Esophagus muscularis mucosa (tissue), 4 donors: ENCODE data around the gene LTK. TPM values are rescaled to one million over a fixed set of nuclear protein-coding genes. Genes with fewer than 3 reads are reported as not detected.

ENCODE experiments used
- DNase-seq: peaks from one replicate; pipeline ENCODE4 v3.0.0-alpha.2; 2017; ENCODE audit errors: extremely low spot score
- H3K27ac ChIP-seq, 4 donors: fragments of 200-600 bp; sonication (generic); replicated peaks in 1 of 4; 1 replicate in 3 of 4; 2 replicates in 1 of 4; pipeline ENCODE4 v1.5.1; 2016 to 2019; ENCODE audit warnings: mild to moderate bottlenecking in 1 of 4
- H3K27me3 ChIP-seq, 4 donors: fragments of 200-600 bp; sonication (generic); one replicate each; pipeline versions ENCODE4 v1.5.1 to v1.6.0; 2016 to 2019
- H3K36me3 ChIP-seq, 4 donors: fragments of 200-600 bp; sonication (generic); one replicate each; pipeline ENCODE4 v1.5.1; 2016 to 2019
- H3K4me1 ChIP-seq, 4 donors: fragments of 200-600 bp; sonication (generic); one replicate each; pipeline ENCODE4 v1.5.1; 2016 to 2019
- H3K4me3 ChIP-seq, 4 donors: fragments of 200-600 bp; sonication (generic); 1 replicate in 2 of 4; 2 replicates in 2 of 4; pipeline ENCODE4 v1.5.1; 2016 to 2019; ENCODE audit warnings: mild to moderate bottlenecking in 4 of 4, moderate library complexity in 1 of 4
- H3K9me3 ChIP-seq, 4 donors: fragments of 200-600 bp; sonication (generic); 1 replicate in 3 of 4; 2 replicates in 1 of 4; pipeline ENCODE4 v1.5.1; 2016 to 2019
- CTCF ChIP-seq, 3 experiments: fragments of 200-600 bp in 2 of 3; fragments of 450-650 bp in 1 of 3; sonication (generic) in 2 of 3; IDR thresholded peaks; one replicate each; pipeline ENCODE4 v1.5.1; 2017 to 2019; ENCODE audit warnings: antibody characterized with exemption in 3 of 3, mild to moderate bottlenecking in 2 of 3, moderate library complexity in 1 of 3
- EP300 ChIP-seq: sonication (generic); formaldehyde crosslinking; IDR thresholded peaks from one replicate; pipeline ENCODE4 v1.6.1; 2017; ENCODE audit warnings: antibody characterized with exemption
- POLR2A ChIP-seq: fragments of 450-650 bp; IDR thresholded peaks from one replicate; pipeline ENCODE4 v1.6.1; 2017; ENCODE audit warnings: antibody characterized with exemption, moderate library complexity, mild to moderate bottlenecking, low read depth
- POLR2AphosphoS5 ChIP-seq, 2 donors: sonication (generic); formaldehyde crosslinking; IDR thresholded peaks; one replicate each; pipeline ENCODE4 v1.6.1; 2017; ENCODE audit warnings: antibody characterized with exemption in 2 of 2
- WGBS: methylation state at CpG from one replicate; pipeline ENCODE4 v1.1.5; 2018; 5-methylcytosine and 5-hydroxymethylcytosine counted together
- intact Hi-C: fragments of 100-400 bp; cut with DNase I; formaldehyde crosslinking; loops from one replicate; pipeline ENCODE4 v1.15.1; 2023
- total RNA-seq, 4 donors: library from RNA; depleted of rRNA; stranded (reverse); fragments of >200 nt; gene quantifications; one replicate each; pipeline versions ENCODE4 v1.1.0 to v1.2.1, GENCODE V29; 2016

The LTK gene
- total RNA-seq, 4 donors from 2014 or later, result 0.33 to 2.4 (median 0.69) TPM; not detected in 1

- Histone ChIP-seq H3K36me3 (no peaks in the 10 kb centered on the region), H3K27ac (no peak overlapping the region), H3K4me1 (peaks cover 17 to 23% (median 22%) of the 10 kb centered on the region in 4 donors), H3K4me3 (no peak overlapping the region), H3K27me3 (peaks cover 3 to 56% (median 23%) of the 10 kb centered on the region in 4 donors), H3K9me3 (no peaks in the 10 kb centered on the region)
- DNase-seq, result no peak
- TF ChIP-seq POLR2AphosphoS5 (IDR thresholded peaks at IDR 0.05) (no peak), POLR2A (no peak), CTCF (IDR thresholded peaks at IDR 0.05) (no peak), EP300 (no peak)
- 71% methylated on average over 7 of the region's 7 CpGs for WGBS
- intact Hi-C loops, result no loop called here
Measured at GRCh38 chr15:41507820-41508290, 5.8 kb downstream of the LTK start.

GRCh38 chr15:41506796-41507341 is 6.8 kb downstream of the LTK start:
- no peak for TF ChIP-seq POLR2AphosphoS5 (IDR thresholded peaks at IDR 0.05)
- TF ChIP-seq EP300, result no peak
- no peak for TF ChIP-seq CTCF (IDR thresholded peaks at IDR 0.05)
- no peak for TF ChIP-seq POLR2A
- Histone ChIP-seq H3K27ac (no peak overlapping the region), H3K4me3 (no peak overlapping the region), H3K4me1 (peaks cover 16 to 23% (median 22%) of the 10 kb centered on the region in 4 donors), H3K27me3 (peaks cover 0 to 56% (median 23%) of the 10 kb centered on the region in 4 donors), H3K36me3 (no peaks in the 10 kb centered on the region), H3K9me3 (no peaks in the 10 kb centered on the region)
- no peak for DNase-seq
- intact Hi-C loops, result no loop called here
- 85% methylated on average over 10 of the region's 10 CpGs for WGBS

- H3K9me3 ChIP-seq, result no peaks in the 10 kb centered on the region
- intact Hi-C loops, result no loop called here
- H3K4me1 ChIP-seq, result peaks cover 18 to 24% (median 22%) of the 10 kb centered on the region in 4 donors
- no peak overlapping the region for H3K27ac ChIP-seq
- WGBS, result 89% methylated on average over 4 of the region's 4 CpGs
- H3K4me3 ChIP-seq, result no peak overlapping the region
- H3K27me3 ChIP-seq, result peaks cover 0 to 56% (median 21%) of the 10 kb centered on the region in 4 donors
- H3K36me3 ChIP-seq, result no peaks in the 10 kb centered on the region
- no peak for DNase-seq
- TF ChIP-seq EP300, result no peak
Measured at GRCh38 chr15:41505776-41506175, 7.9 kb downstream of the LTK start.

- no peaks in the 10 kb centered on the region for H3K9me3 ChIP-seq
- H3K27me3 ChIP-seq, result peaks cover 0 to 58% (median 20%) of the 10 kb centered on the region in 4 donors
- no peak overlapping the region for H3K27ac ChIP-seq
- no peak for DNase-seq
- H3K36me3 ChIP-seq, result no peaks in the 10 kb centered on the region
- no peak overlapping the region for H3K4me3 ChIP-seq
- TF ChIP-seq CTCF (IDR thresholded peaks at IDR 0.05), result no peak
- TF ChIP-seq POLR2AphosphoS5 (IDR thresholded peaks at IDR 0.05), result no peak
- TF ChIP-seq EP300, result no peak
- TF ChIP-seq POLR2A, result no peak
- 94% methylated on average over 7 of the region's 13 CpGs for WGBS
- H3K4me1 ChIP-seq, result peaks cover 18 to 24% (median 22%) of the 10 kb centered on the region in 4 donors
- intact Hi-C loops, result no loop called here
Measured at GRCh38 chr15:41504751-41505492, 8.7 kb downstream of the LTK start.

GRCh38 chr15:41503669-41504010 is 10.0 kb downstream of the LTK start:
- no peak overlapping the region for H3K27ac ChIP-seq
- DNase-seq, result no peak
- H3K36me3 ChIP-seq, result no peaks in the 10 kb centered on the region
- intact Hi-C loops, result no loop called here
- H3K9me3 ChIP-seq, result no peaks in the 10 kb centered on the region
- H3K4me3 ChIP-seq, result no peak overlapping the region
- peaks cover 18 to 24% (median 22%) of the 10 kb centered on the region in 4 donors for H3K4me1 ChIP-seq
- 96% methylated on average over 5 of the region's 5 CpGs for WGBS
- TF ChIP-seq EP300 (no peak), CTCF (IDR thresholded peaks at IDR 0.05) (no peak), POLR2AphosphoS5 (IDR thresholded peaks at IDR 0.05) (no peak)
- peaks cover 0 to 70% (median 20%) of the 10 kb centered on the region in 4 donors for H3K27me3 ChIP-seq
